ENCODE results near the gene POLR3A. TPM values are rescaled to one million over a fixed set of nuclear protein-coding genes. Genes with fewer than 3 reads are reported as not detected.
A peak's percentile ranks its signal among the peaks of the same experiment; 100 is the strongest.

POLR3A gene
- total RNA-seq, 2 experiments from 2014 or later: 16.2 to 17.5 TPM

GRCh38 chr10:78033387-78033636 lies 4.0 kb upstream of the POLR3A start:
- Mint-ChIP-seq H3K27ac (peak overlapping the region; percentile 95), H3K36me3 (ENCODE audit: low read depth) (peaks cover 49% of the 10 kb centered on the region), H3K4me1 (ENCODE audit: low read depth) (peaks cover 46% of the 10 kb centered on the region), H3K4me3 (peak overlapping the region; percentile 85), H3K9me3 (no peaks in the 10 kb centered on the region), H3K27me3 (no peaks in the 10 kb centered on the region)
- TF ChIP-seq CTCF (IDR thresholded peaks at IDR 0.05): no peak
- no peak for DNase-seq
- CTCF ChIA-PET: no interaction called here
- POLR2A ChIA-PET: interaction anchor here (1.0 to 1.4 kb wide), 3 partner anchors 14 to 940 kb away, joined by 3 read pairs; no protein-coding TSS in a partner anchor
- no peak for ATAC-seq
- intact Hi-C loops (cut with micrococcal nuclease): loop anchor here (5.0 kb wide), 1 partner anchor 269 kb away; no protein-coding TSS in a partner anchor

DNA sequence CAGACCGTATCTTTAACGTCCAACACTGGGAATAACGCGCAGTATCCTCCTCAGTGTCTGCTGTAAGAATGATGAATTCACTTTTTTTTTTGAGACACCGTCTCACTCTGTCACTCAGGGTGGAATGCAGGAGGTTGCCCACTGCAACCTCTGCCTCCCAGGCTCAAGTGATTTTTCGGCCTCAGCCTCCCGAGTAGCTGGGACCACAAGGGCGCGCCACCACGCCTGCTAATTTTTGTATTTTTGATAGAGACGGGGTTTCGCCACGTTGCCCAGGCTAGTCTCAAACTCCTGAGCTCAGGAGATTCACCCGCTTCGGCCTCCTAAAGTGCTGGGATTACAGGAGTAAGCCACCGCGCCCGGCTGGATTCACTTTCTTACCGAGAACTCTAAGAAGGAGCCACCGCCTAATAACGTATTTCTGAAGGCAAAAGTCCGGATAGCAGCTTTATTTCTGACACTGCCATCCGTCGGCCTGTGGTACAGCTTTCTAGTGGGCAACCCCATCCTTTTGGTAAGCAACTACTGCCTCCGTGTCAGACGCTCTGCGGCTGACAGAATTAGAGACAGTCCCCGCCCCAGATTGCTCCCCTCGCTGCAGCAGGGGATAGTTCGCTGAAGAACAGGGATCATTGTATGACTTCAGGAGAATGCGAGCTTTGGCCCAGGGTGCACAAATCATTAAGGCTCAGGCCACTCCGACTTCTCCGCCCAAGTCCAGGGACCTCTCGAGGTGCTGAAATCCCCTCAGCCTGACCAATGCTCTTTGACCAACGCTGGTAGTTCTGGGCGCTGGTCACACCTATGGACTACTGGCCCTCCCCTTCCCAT lies 662 bp downstream of the POLR3A start:
- Mint-ChIP-seq H3K27ac (peak overlapping the region; percentile 97), H3K4me3 (peak overlapping the region; percentile 100), H3K27me3 (no peaks in the 10 kb centered on the region), H3K4me1 (ENCODE audit: low read depth) (peaks cover 27% of the 10 kb centered on the region), H3K36me3 (ENCODE audit: low read depth) (peaks cover 29% of the 10 kb centered on the region), H3K9me3 (no peaks in the 10 kb centered on the region)
- no peak for ATAC-seq
- peak; percentile 46 for DNase-seq
- POLR2A ChIA-PET: interaction anchor here (0.6 to 5.3 kb wide), 5 partner anchors 8 to 150 kb away, joined by 3 to 25 read pairs (median 5); no protein-coding TSS in a partner anchor
- no peak for TF ChIP-seq CTCF (IDR thresholded peaks at IDR 0.05)
- intact Hi-C loops (cut with micrococcal nuclease): no loop called here
- CTCF ChIA-PET: interaction anchor here (1.2 to 2.0 kb wide), 3 partner anchors 10 to 22 kb away, joined by 4 to 13 read pairs (median 6); no protein-coding TSS in a partner anchor

DNA sequence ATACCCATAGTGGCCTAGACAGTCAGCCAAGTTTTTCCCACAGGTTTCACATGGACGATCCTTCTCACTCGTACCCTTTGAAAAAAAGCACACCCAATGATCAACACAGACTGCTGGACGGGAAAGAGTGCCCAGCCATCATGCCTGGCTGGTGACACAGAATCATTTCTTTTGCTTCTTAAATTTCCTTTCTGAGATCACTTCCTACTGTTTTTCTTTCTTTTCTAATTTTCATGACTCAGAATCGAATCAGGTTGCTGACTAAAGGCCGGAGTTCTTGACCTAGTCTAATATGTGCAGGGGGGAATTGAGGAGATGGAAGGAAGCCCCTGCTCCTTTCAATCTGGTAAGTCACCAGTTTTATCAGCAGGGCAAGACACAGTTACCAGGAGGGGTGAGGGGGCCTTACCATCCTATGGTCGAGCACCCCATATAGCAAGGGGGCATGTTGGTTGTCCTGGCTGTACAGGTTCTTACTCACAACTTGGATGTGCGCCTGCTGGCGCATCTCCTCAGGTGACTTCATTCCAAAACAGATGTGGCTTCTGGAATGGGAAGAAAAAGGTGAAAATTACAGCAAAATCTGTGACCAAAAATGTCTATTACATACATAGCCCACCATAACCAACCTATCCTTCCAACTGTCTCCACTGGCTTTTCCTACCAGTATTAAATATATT lies 3.5 kb downstream of the POLR3A start:
- DNase-seq: no peak
- no peak overlapping the region for H3K4me3 Mint-ChIP-seq
- no peak for TF ChIP-seq CTCF (IDR thresholded peaks at IDR 0.05)
- peaks cover 26% of the 10 kb centered on the region for H3K4me1 Mint-ChIP-seq (ENCODE audit: low read depth)
- intact Hi-C loops (cut with micrococcal nuclease): no loop called here
- ChIA-PET CTCF (no interaction called here), POLR2A (interaction anchor here (5.3 kb wide), 1 partner anchor 16 kb away, joined by 25 read pairs; no protein-coding TSS in a partner anchor)
- peaks cover 46% of the 10 kb centered on the region for H3K36me3 Mint-ChIP-seq (ENCODE audit: low read depth)
- no peaks in the 10 kb centered on the region for H3K9me3 Mint-ChIP-seq
- no peaks in the 10 kb centered on the region for H3K27me3 Mint-ChIP-seq
- no peak for ATAC-seq
- H3K27ac Mint-ChIP-seq: no peak overlapping the region

DNA sequence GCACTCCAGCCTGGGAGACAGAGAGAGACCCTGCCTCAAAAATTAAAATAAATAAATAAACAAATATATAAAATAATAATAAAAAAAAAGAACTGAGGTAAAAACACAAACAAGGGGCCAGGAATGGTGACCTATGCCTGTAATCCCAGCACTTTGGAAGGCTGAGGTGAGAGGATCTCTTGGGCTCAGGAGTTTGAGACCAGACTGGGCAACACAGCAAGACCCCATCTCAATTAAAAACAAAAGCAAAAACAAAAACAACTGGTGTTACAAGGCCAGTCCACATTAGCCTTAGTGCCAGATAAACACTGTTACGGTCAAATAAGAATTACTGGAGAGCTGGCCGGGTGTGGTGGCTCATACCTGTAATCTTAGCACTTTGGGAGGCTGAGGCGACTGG lies 5.6 kb downstream of the POLR3A start:
- Mint-ChIP-seq H3K27me3 (no peaks in the 10 kb centered on the region), H3K36me3 (ENCODE audit: low read depth) (peaks cover 46% of the 10 kb centered on the region), H3K4me3 (no peak overlapping the region), H3K4me1 (ENCODE audit: low read depth) (peaks cover 16% of the 10 kb centered on the region), H3K27ac (no peak overlapping the region), H3K9me3 (no peaks in the 10 kb centered on the region)
- ChIA-PET POLR2A (no interaction called here), CTCF (no interaction called here)
- ATAC-seq (no peak), DNase-seq (no peak)
- TF ChIP-seq CTCF (IDR thresholded peaks at IDR 0.05): no peak
- intact Hi-C loops (cut with micrococcal nuclease): no loop called here

- Mint-ChIP-seq H3K4me1 (ENCODE audit: low read depth) (no peaks in the 10 kb centered on the region), H3K4me3 (no peak overlapping the region), H3K27ac (no peak overlapping the region), H3K36me3 (ENCODE audit: low read depth) (peaks cover 52% of the 10 kb centered on the region), H3K27me3 (no peaks in the 10 kb centered on the region), H3K9me3 (no peaks in the 10 kb centered on the region)
- ChIA-PET CTCF (no interaction called here), POLR2A (no interaction called here)
- ATAC-seq (no peak), DNase-seq (no peak)
- intact Hi-C loops (cut with micrococcal nuclease): no loop called here
- no peak for TF ChIP-seq CTCF (IDR thresholded peaks at IDR 0.05)
These were observed 8.1 kb downstream of the POLR3A start for GRCh38 chr10:78021201-78021600.
